Left colon (tissue), 2 donors: ENCODE results near the gene TEX2. TPM values are rescaled to one million over a fixed set of nuclear protein-coding genes. Genes with fewer than 3 reads are reported as not detected.

Source experiments
- ATAC-seq: fragments of 200-7000 bp; cut with Tn5 transposase; one replicate; pipeline ENCODE4 v1.9.1; 2020; ENCODE audit warnings: mild to moderate bottlenecking, moderate library complexity
- DNase-seq, 2 donors: peaks; one replicate each; pipeline ENCODE4 v3.0.0-alpha.2; 2020
- intact Hi-C, 2 donors: fragments of 100-400 bp; cut with DNase I in 1 of 2; cut with micrococcal nuclease in 1 of 2; formaldehyde crosslinking; loops; one replicate each; pipeline versions ENCODE4 v1.11.2 to v1.14.0; 2022; cut with DNase I, micrococcal nuclease
- total RNA-seq, 2 donors: library from RNA; stranded (reverse); fragmentation: NEBNext Ultra II Directional; extraction: Animal tissue kit (Norgen Biotek cat#: 25700); gene quantifications; one replicate each; pipeline ENCODE4 v1.2.1, GENCODE V29; 2021
- donor health status: DM: no; HTN: no; CAD: no.
- donor health status: DM: yes; HTN: yes; CAD: no.

The TEX2 gene
- total RNA-seq, 2 donors from 2014 or later = 32.9 to 36.4 TPM

DNA sequence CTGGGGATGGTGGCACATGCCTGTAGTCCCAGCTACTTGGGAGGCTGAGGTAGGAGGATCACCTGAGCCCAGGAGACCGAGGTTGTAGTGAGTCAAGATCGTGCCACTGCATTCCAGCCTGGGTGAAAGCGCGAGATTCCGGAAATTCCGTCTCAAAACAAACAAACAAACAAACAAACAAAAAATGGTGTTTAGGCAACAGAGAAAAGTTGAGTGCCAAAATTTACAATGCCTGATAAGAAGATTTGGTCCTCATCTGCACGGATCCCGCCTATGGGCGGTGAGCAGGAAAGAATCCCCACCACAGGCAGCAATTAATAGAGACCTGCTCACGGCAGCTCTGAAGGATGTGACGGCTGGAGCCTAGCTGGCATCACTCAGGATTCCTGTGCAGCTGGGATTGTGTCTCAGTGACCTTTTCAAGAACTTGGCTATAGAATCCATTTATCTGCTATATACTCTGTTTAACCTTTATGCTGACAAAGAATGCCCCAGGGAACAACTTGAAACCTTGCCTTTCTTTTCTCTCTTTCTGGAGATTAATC is 14.0 kb upstream of the TEX2 start:
- intact Hi-C loops = no loop called here

DNA sequence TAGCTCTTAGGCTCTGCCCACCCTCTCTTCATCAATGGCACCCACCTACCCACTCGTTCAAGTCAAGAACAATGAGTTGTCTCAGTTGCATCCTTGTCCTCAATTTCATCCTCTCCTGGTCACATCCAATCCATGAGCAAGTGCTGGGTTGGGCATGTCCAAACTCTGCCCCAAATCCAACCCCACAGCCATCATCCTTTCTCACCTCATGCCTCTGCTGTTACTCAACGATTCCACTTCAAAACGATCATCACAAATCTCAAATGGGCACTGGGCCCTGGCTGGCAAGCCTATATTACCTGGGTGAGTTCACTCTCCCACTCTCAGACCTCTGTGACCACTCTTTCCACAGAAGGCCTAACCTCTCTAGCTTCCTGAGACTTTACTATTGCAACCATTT is 12.0 kb upstream of the TEX2 start:
- DNase-seq = no peak
- no peak for ATAC-seq
- intact Hi-C loops = no loop called here

More for the DNA sequence above, 14.0 kb upstream of the TEX2 start:
- no peak for ATAC-seq
- no peak for DNase-seq

GRCh38 chr17:64273006-64273405 is 9.9 kb upstream of the TEX2 start:
- DNase-seq (no peak), ATAC-seq (no peak)
- intact Hi-C loops = no loop called here

DNA sequence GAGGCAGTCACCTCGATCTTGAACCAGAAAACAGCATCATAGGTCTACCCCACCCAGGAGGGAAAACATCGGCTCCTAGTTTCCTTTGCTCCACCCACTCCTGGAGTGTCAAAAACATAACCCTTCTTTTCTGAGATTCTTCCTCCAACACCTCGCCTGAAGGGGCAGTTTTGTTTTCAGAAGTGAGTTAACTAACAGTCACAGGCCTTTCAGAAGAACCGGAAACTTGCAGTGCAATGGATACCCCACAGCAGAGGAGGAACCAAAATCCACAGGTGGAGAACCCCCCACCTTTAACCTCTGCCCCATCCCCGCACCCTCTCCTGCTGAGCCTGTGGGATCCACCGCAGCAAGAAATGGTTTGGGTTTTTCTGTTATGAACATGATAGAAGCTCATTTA is 7.8 kb upstream of the TEX2 start:
- ATAC-seq (no peak), DNase-seq (no peak)
- intact Hi-C loops = no loop called here

DNA sequence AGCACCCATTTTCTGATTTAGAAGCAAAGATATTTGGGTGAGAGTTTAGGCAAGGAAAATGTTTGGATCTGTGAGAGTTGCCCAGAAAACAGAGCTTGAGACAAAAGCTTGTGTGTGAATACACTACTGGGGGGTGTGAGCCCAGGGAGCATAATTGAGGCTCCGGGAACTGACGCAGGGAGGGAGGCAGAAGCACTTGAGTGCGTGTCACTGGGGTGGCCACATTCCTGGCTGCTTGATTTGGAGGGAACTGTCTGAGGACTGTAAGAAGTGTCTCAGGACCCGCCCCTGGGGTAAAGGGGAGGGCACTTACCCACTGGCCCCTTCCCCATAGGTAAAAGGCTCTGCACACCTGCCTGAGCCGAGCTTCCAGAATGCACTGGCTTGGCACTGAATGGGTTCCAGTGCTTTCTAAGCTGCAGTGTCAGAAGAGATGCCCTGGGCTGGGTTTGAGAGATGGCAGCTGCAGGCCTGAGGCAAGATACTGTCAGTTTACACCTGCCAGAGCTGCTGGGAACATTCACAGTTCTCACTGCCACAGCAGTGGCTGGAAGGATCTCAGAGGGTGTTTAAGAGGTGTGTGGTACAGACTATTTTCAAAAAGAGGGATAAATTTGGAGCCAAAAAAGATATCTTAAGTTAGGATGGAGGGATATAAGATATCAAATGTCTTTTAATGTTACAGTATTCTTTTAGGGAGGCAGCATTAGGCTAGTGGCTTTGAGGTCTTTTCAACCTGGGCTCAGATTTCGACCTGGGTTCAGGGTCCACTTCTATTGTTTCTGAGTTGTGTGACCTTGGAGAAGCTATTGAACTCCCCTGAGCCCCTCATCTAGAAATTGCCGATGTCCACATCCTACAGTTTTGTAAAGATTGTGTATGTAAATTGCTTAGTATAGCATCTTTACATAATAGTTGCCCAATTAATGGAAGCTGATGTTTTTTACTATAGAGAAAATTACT is 6.9 kb upstream of the TEX2 start:
- no peak for ATAC-seq
- DNase-seq = no peak
- intact Hi-C loops = loop anchor here in 1 of 2 donors (10.0 kb wide), 1 partner anchor 115 kb away; no protein-coding TSS in a partner anchor

- no peak for DNase-seq
- intact Hi-C loops = loop anchor here in 1 of 2 donors (10.0 kb wide), 1 partner anchor 110 kb away; no protein-coding TSS in a partner anchor
- no peak for ATAC-seq
These were observed 1.8 kb upstream of the TEX2 start for GRCh38 chr17:64264891-64265290.

GRCh38 chr17:64262198-64262999 is 661 bp downstream of the TEX2 start:
- DNase-seq (peak; percentile 63 to 78), ATAC-seq (peak; percentile 60)
- intact Hi-C loops = loop anchor here in 1 of 2 donors (10.0 kb wide), 1 partner anchor 108 kb away; no protein-coding TSS in a partner anchor

- intact Hi-C loops = loop anchor here in 1 of 2 donors (10.0 kb wide), 1 partner anchor 107 kb away; no protein-coding TSS in a partner anchor
- peak; percentile 11 for ATAC-seq
These were observed 1.5 kb downstream of the TEX2 start for GRCh38 chr17:64261417-64262145.

GRCh38 chr17:64260886-64261285 is 2.2 kb downstream of the TEX2 start:
- intact Hi-C loops = loop anchor here in 1 of 2 donors (10.0 kb wide), 1 partner anchor 106 kb away; no protein-coding TSS in a partner anchor
- DNase-seq = no peak
- ATAC-seq = no peak

More at GRCh38 chr17:64261417-64262145, 1.5 kb downstream of the TEX2 start:
- DNase-seq = no peak

DNA sequence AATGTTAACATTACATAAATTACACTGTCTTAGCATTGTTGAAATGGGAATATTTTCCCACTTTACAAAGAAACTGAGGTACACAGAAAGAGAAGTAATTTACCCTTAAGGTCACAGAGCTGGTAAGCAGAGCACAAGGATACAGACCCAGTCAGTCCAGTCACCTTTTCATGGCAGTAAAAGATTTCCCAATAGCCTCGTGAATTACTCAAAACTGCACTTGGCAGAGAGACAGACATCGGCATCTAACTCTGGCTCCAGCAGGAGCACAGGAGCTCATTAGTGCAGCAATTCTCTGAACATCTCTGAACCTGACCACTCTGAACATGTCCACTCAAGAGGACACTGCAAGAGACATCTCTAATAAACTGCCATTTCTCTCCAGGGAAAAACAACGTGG is 3.1 kb downstream of the TEX2 start:
- DNase-seq (no peak), ATAC-seq (no peak)
- intact Hi-C loops = loop anchor here in 1 of 2 donors (10.0 kb wide), 1 partner anchor 105 kb away; no protein-coding TSS in a partner anchor

DNA sequence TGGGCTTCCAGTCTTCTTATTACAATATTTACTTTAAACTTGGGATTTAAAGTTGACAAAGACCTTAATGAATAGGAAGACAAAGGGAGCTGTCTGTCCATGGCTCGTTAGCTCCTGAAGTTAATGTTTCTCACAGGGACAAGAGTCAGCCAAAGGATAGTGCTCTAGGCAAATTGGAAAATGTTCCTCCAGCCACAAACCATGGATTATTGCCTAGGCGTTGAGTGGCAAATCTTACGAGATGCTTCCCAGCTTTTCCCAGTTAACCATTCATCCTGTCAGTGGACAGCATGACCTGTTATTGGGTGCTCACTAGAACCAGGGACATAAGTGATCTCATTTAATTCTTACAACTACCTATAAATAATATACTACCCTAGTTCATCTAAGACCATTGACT is 3.6 kb downstream of the TEX2 start:
- intact Hi-C loops = no loop called here
- ATAC-seq (no peak), DNase-seq (no peak)

DNA sequence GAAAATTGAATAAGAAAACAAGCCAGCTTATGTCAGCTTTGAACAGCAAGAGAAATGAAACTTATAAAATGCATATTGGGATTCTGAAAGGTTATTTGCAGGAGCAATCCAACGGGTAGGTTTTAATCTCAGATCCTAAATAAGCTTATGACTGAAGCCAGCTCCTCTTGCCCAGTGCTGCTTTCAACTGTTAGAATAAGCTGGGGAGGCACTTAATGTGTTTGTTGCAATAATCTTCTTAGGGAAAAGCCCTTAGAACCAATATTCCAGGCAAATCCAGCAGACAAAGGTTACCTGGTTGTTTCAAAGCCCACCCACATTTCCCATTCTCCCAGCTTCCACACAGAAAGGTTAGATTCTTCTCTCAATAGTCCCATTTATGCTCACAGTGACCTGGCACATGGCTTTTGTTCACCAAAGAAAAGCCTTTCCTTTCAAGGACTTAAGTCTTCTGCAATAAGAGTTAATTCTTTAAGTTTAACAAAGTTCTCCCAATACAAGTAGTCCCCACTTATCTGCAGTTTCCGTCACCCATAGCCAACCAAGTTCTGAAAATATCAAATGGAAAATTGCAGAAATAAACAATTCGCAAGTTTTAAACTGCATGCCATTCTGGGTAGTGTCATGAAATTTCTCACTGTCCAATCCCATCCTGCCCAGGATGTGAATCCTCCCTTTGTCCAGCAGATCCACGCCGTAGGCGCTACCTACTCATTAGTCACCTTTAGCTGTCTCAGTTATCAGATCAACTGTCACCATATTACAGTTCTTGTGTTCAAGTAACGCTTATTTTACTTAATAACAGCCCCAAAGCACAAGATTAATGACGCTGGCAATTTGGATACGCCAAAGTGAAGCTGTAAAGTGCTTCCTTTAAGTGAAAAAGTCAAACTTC is 5.9 kb downstream of the TEX2 start:
- intact Hi-C loops = no loop called here
- no peak for DNase-seq
- ATAC-seq = no peak

GRCh38 chr17:64255764-64256163 is 7.3 kb downstream of the TEX2 start:
- ATAC-seq (no peak), DNase-seq (no peak)
- intact Hi-C loops = no loop called here

GRCh38 chr17:64254755-64255154 is 8.3 kb downstream of the TEX2 start:
- ATAC-seq (no peak), DNase-seq (no peak)
- intact Hi-C loops = no loop called here

- ATAC-seq = no peak
- intact Hi-C loops = no loop called here
- DNase-seq = no peak
These were observed 9.6 kb downstream of the TEX2 start for GRCh38 chr17:64253470-64253869.

- no peak for DNase-seq
- ATAC-seq = no peak
- intact Hi-C loops = no loop called here
These were observed 10.2 kb downstream of the TEX2 start for GRCh38 chr17:64252831-64253230.

- ATAC-seq (no peak), DNase-seq (no peak)
- intact Hi-C loops = no loop called here
These were observed 12.7 kb downstream of the TEX2 start for GRCh38 chr17:64250233-64250835.
